ENCODE data around the gene CTRB2.
"Not testable (repeated sequence)": the region's sequence is repeated elsewhere in the genome, so short reads cannot be mapped to it uniquely, and the experiment has no call there.

The CTRB2 gene

GRCh38 chr16:75247249-75247648, 40.3 kb upstream of the CTRB2 start:
- H3K4me3 ChIP-seq (ENCODE audit: control insufficient read depth, low read depth, low read length) = no peak overlapping the region
- no peak for TF ChIP-seq CTCF (conservative IDR thresholded peaks at IDR 0.05; ENCODE audit: control insufficient read depth, insufficient read depth, low read depth, low read length)

GRCh38 chr16:75246504-75247205, 39.7 kb upstream of the CTRB2 start:
- TF ChIP-seq CTCF (conservative IDR thresholded peaks at IDR 0.05; ENCODE audit: control insufficient read depth, insufficient read depth, low read depth, low read length) = no peak
- no peak overlapping the region for H3K4me3 ChIP-seq (ENCODE audit: control insufficient read depth, low read depth, low read length)
- DNase-seq (ENCODE audit: low read depth) = no peak

More at GRCh38 chr16:75247249-75247648, 40.3 kb upstream of the CTRB2 start:
- no peak for DNase-seq (ENCODE audit: low read depth)

- H3K4me3 ChIP-seq (ENCODE audit: control insufficient read depth, low read depth, low read length) = no peak overlapping the region
- DNase-seq (ENCODE audit: low read depth) = peak; percentile 93
- no peak for TF ChIP-seq CTCF (conservative IDR thresholded peaks at IDR 0.05; ENCODE audit: control insufficient read depth, insufficient read depth, low read depth, low read length)
These were observed 38.1 kb upstream of the CTRB2 start for GRCh38 chr16:75244844-75245758.

GRCh38 chr16:75244225-75244809, 37.4 kb upstream of the CTRB2 start:
- H3K4me3 ChIP-seq (ENCODE audit: control insufficient read depth, low read depth, low read length) = no peak overlapping the region

GRCh38 chr16:75243667-75244224, 36.8 kb upstream of the CTRB2 start:
- TF ChIP-seq CTCF (conservative IDR thresholded peaks at IDR 0.05; ENCODE audit: control insufficient read depth, insufficient read depth, low read depth, low read length) = no peak
- no peak for DNase-seq (ENCODE audit: low read depth)
- no peak overlapping the region for H3K4me3 ChIP-seq (ENCODE audit: control insufficient read depth, low read depth, low read length)

More at GRCh38 chr16:75244225-75244809, 37.4 kb upstream of the CTRB2 start:
- peak; percentile 66 for DNase-seq (ENCODE audit: low read depth)
- no peak for TF ChIP-seq CTCF (conservative IDR thresholded peaks at IDR 0.05; ENCODE audit: control insufficient read depth, insufficient read depth, low read depth, low read length)

GRCh38 chr16:75242436-75243078, 35.6 kb upstream of the CTRB2 start:
- not testable (repeated sequence) for H3K4me3 ChIP-seq (ENCODE audit: control insufficient read depth, low read depth, low read length); DNase-seq (ENCODE audit: low read depth)

Measured in fibroblast of mammary gland (primary cell).